Inflammatory macrophage treated with lipopolysaccharide for 4 hours (primary cell): ENCODE data around the gene SYT2.
"Not testable (repeated sequence)": the region's sequence is repeated elsewhere in the genome, so short reads cannot be mapped to it uniquely, and the experiment has no call there.

Experiments used
- DNase-seq: peaks from one replicate; pipeline ENCODE4 v3.0.0-alpha.2; 2020

Gene SYT2

DNA sequence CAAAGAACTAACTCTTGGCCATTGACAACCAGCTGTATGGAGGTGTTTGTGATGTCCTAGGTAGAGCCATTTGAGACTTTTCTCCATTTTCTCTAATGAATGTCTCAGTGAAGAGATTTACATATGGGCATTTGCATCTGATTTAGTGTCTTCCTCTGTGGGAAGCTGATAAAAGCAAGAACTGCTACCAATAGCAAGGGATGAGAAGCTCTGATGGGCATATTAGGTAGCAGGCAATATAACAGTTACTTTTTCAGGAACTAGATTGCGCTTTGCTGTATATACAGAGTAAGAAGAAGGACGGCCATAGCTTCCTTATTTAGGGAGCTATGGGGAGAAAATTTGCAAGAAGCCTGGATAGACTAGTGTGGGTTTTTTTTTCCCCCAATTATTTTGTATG is 169.4 kb downstream of the SYT2 start:
- not testable (repeated sequence) for DNase-seq
